Mesenchymal stem cell (in vitro differentiated cells and primary cell): ENCODE data around the gene DNAJA4.

Experiments used
- DNase-seq: peaks from one replicate; pipeline ENCODE4 v3.0.0-alpha.2; 2013
- H2AFZ ChIP-seq: one replicate; pipeline ENCODE4 v1.6.1; 2013; ENCODE audit warnings: low read depth, mild to moderate bottlenecking, control low read depth, inconsistent platforms, low read length, moderate library complexity
- H2AK5ac ChIP-seq: 2 replicates; pipeline ENCODE4 v1.6.1; 2013; ENCODE audit warnings: low read length, moderate library complexity, mild to moderate bottlenecking, inconsistent platforms; ENCODE audit not compliant: severe bottlenecking
- H2BK120ac ChIP-seq: one replicate; pipeline ENCODE4 v1.6.1; 2013; ENCODE audit warnings: low read depth, mild to moderate bottlenecking, inconsistent platforms, low read length, moderate library complexity
- H2BK12ac ChIP-seq, 2 experiments: one replicate each; pipeline ENCODE4 v1.6.1; 2013; ENCODE audit warnings: inconsistent platforms in 2 of 2, low read length in 2 of 2, mild to moderate bottlenecking in 2 of 2, moderate library complexity in 2 of 2, control low read depth in 1 of 2
- H2BK15ac ChIP-seq: one replicate; pipeline ENCODE4 v1.6.1; 2013; ENCODE audit warnings: mild to moderate bottlenecking, low read depth, inconsistent platforms; ENCODE audit not compliant: poor library complexity, severe bottlenecking
- H2BK5ac ChIP-seq: 2 replicates; pipeline ENCODE4 v1.6.1; 2013; ENCODE audit warnings: low read depth, mild to moderate bottlenecking, low read length, control low read depth, inconsistent platforms; ENCODE audit not compliant: poor library complexity, severe bottlenecking
- H3K14ac ChIP-seq, 2 experiments: one replicate each; pipeline ENCODE4 v1.6.1; 2013; ENCODE audit warnings: inconsistent platforms in 2 of 2, low read length in 2 of 2, control low read depth in 1 of 2, mild to moderate bottlenecking in 1 of 2, moderate library complexity in 1 of 2
- H3K18ac ChIP-seq, 2 experiments: one replicate each; pipeline ENCODE4 v1.6.1; 2013; ENCODE audit warnings: inconsistent platforms in 2 of 2, low read length in 2 of 2, control low read depth in 1 of 2, low read depth in 1 of 2, mild to moderate bottlenecking in 1 of 2
- H3K23ac ChIP-seq, 2 experiments: one replicate each; pipeline ENCODE4 v1.6.1; 2013; ENCODE audit warnings: inconsistent platforms in 2 of 2, low read length in 2 of 2, mild to moderate bottlenecking in 2 of 2, moderate library complexity in 2 of 2, control low read depth in 1 of 2
- H3K27ac ChIP-seq: 2 replicates; pipeline ENCODE4 v1.5.1; 2013; ENCODE audit warnings: mild to moderate bottlenecking, moderate library complexity, low read length, control low read depth, inconsistent platforms; ENCODE audit not compliant: poor library complexity, severe bottlenecking
- H3K27me3 ChIP-seq, 2 experiments: 2 replicates each; pipeline versions ENCODE4 v1.6.1 to v1.7.0; 2013; ENCODE audit warnings: low read length in 2 of 2, mild to moderate bottlenecking in 2 of 2, moderate library complexity in 2 of 2, control low read depth in 1 of 2, inconsistent platforms in 1 of 2; ENCODE audit not compliant: control insufficient read depth in 1 of 2, insufficient read depth in 1 of 2
- H3K36me3 ChIP-seq, 2 experiments: 2 replicates each; pipeline versions ENCODE4 v1.6.1 to v1.7.0; 2013; ENCODE audit warnings: low read length in 2 of 2, control low read depth in 1 of 2, inconsistent platforms in 1 of 2, low read depth in 1 of 2, mild to moderate bottlenecking in 1 of 2; ENCODE audit not compliant: insufficient read depth in 2 of 2, control insufficient read depth in 1 of 2
- H3K4ac ChIP-seq, 2 experiments: one replicate each; pipeline ENCODE4 v1.6.1; 2013; ENCODE audit warnings: inconsistent platforms in 2 of 2, low read length in 2 of 2, mild to moderate bottlenecking in 2 of 2, moderate library complexity in 2 of 2, control low read depth in 1 of 2, low read depth in 1 of 2
- H3K4me1 ChIP-seq: 2 replicates; pipeline ENCODE4 v1.6.1; 2013; ENCODE audit warnings: low read depth, low read length, control low read depth; ENCODE audit not compliant: control insufficient read depth, insufficient read depth
- H3K4me2 ChIP-seq: 2 replicates; pipeline ENCODE4 v1.6.1; 2013; ENCODE audit warnings: low read length, mild to moderate bottlenecking, inconsistent platforms; ENCODE audit not compliant: poor library complexity, severe bottlenecking
- H3K4me3 ChIP-seq, 2 experiments: 2 replicates each; pipeline versions ENCODE4 v1.5.1 to v1.7.0; 2013; ENCODE audit warnings: low read length in 2 of 2, mild to moderate bottlenecking in 2 of 2, control low read depth in 1 of 2, low read depth in 1 of 2; ENCODE audit not compliant: insufficient read depth in 1 of 2
- H3K79me1 ChIP-seq: replicated peaks from 2 replicates; pipeline ENCODE4 v1.6.1; 2013; ENCODE audit warnings: mild to moderate bottlenecking, control low read depth, low read length, inconsistent platforms; ENCODE audit not compliant: poor library complexity, severe bottlenecking
- H3K9ac ChIP-seq: 2 replicates; pipeline ENCODE4 v1.7.0; 2013; ENCODE audit warnings: mild to moderate bottlenecking, low read length, moderate library complexity
- H3K9me3 ChIP-seq: 2 replicates; pipeline ENCODE4 v1.7.0; 2013; ENCODE audit warnings: mild to moderate bottlenecking, low read length; ENCODE audit not compliant: control insufficient read depth
- H4K8ac ChIP-seq: one replicate; pipeline ENCODE4 v1.6.1; 2013; ENCODE audit warnings: inconsistent platforms, mild to moderate bottlenecking, low read length, moderate library complexity
- H4K91ac ChIP-seq: one replicate; pipeline ENCODE4 v1.6.1; 2013; ENCODE audit warnings: mild to moderate bottlenecking, low read length, inconsistent platforms
- WGBS: methylation state at CpG from one replicate; pipeline ENCODE4 v1.1.7; 2013; ENCODE audit warnings: mixed read lengths; 5-methylcytosine and 5-hydroxymethylcytosine counted together

Gene DNAJA4

GRCh38 chr15:78291698-78292097 is 27.3 kb downstream of the DNAJA4 start:
- no peak overlapping the region for H2AK5ac ChIP-seq
- H3K27me3 ChIP-seq = no peaks in the 10 kb centered on the region
- H3K9me3 ChIP-seq = no peaks in the 10 kb centered on the region
- H3K36me3 ChIP-seq = peaks cover 18 to 87% of the 10 kb centered on the region in 2 experiments
- H3K23ac ChIP-seq = no peak overlapping the region
- H3K4ac ChIP-seq = no peak overlapping the region
- H3K79me1 ChIP-seq = peaks cover 38% of the 10 kb centered on the region
- no peak overlapping the region for H3K4me3 ChIP-seq
- H2BK5ac ChIP-seq = no peak overlapping the region
- no peak overlapping the region for H2BK15ac ChIP-seq
- H3K9ac ChIP-seq = no peak overlapping the region
- no peak overlapping the region for H3K18ac ChIP-seq
- no peak overlapping the region for H2BK120ac ChIP-seq
- H4K91ac ChIP-seq = no peak overlapping the region
- no peak overlapping the region for H4K8ac ChIP-seq
- H2AFZ ChIP-seq = no peak overlapping the region
- H3K27ac ChIP-seq = no peak overlapping the region
- WGBS = 92% methylated on average over 2 of the region's 2 CpGs
- H3K4me1 ChIP-seq = peaks cover 2% of the 10 kb centered on the region
- H3K4me2 ChIP-seq = no peak overlapping the region
- DNase-seq = peak; percentile 16
- no peak overlapping the region for H2BK12ac ChIP-seq
- H3K14ac ChIP-seq = no peak overlapping the region

- H3K4me1 ChIP-seq = peaks cover 2% of the 10 kb centered on the region
- H2BK120ac ChIP-seq = no peak overlapping the region
- H2AK5ac ChIP-seq = no peak overlapping the region
- no peaks in the 10 kb centered on the region for H3K27me3 ChIP-seq
- no peak overlapping the region for H3K23ac ChIP-seq
- no peak overlapping the region for H3K27ac ChIP-seq
- H2BK15ac ChIP-seq = no peak overlapping the region
- H3K4me3 ChIP-seq = no peak overlapping the region
- H4K91ac ChIP-seq = no peak overlapping the region
- 100% methylated on average over 1 of the region's 1 CpG for WGBS
- no peak overlapping the region for H4K8ac ChIP-seq
- no peak overlapping the region for H3K4me2 ChIP-seq
- no peak overlapping the region for H3K14ac ChIP-seq
- no peaks in the 10 kb centered on the region for H3K9me3 ChIP-seq
- H2BK12ac ChIP-seq = no peak overlapping the region
- H3K79me1 ChIP-seq = peaks cover 38% of the 10 kb centered on the region
- H2BK5ac ChIP-seq = no peak overlapping the region
- H3K4ac ChIP-seq = no peak overlapping the region
- H2AFZ ChIP-seq = no peak overlapping the region
- peaks cover 17 to 82% of the 10 kb centered on the region in 2 experiments for H3K36me3 ChIP-seq
- no peak overlapping the region for H3K18ac ChIP-seq
- H3K9ac ChIP-seq = no peak overlapping the region
- no peak for DNase-seq
Observed at GRCh38 chr15:78292219-78292618, 27.9 kb downstream of the DNAJA4 start.

GRCh38 chr15:78299101-78299930 is 35.0 kb downstream of the DNAJA4 start, which contains the start of gene SKIC8:
Gene SKIC8 (minus strand): TSS chr15:78299609. CDS start chr15:78295686, 3,923 bp downstream.
- Histone ChIP-seq H3K18ac (peak within 1 kb of the TSS; percentile 56 to 75), H3K4me3 (peak within 1 kb of the TSS; percentile 91 to 98), H3K23ac (no peak within 1 kb of the TSS), H3K4me1 (peaks cover 15% of the 10 kb centered on the region), H4K8ac (peak within 1 kb of the TSS; percentile 96), H3K14ac (peak within 1 kb of the TSS in 1 of 2 experiments; percentile 63), H4K91ac (peak within 1 kb of the TSS; percentile 55), H2AK5ac (peak within 1 kb of the TSS; percentile 31), H2BK12ac (no peak within 1 kb of the TSS), H3K9ac (peak within 1 kb of the TSS; percentile 98), H3K9me3 (no peaks in the 10 kb centered on the region), H3K4me2 (peak within 1 kb of the TSS; percentile 88), H2BK15ac (peak within 1 kb of the TSS; percentile 20), H3K27ac (peak within 1 kb of the TSS; percentile 60), H2AFZ (peak within 1 kb of the TSS; percentile 65), H2BK5ac (no peak within 1 kb of the TSS), H3K36me3 (peaks cover 1 to 14% of the 10 kb centered on the region in 2 experiments), H3K4ac (peak within 1 kb of the TSS in 1 of 2 experiments; percentile 64), H3K27me3 (no peaks in the 10 kb centered on the region), H2BK120ac (no peak within 1 kb of the TSS), H3K79me1 (peaks cover 13% of the 10 kb centered on the region)
- peak; percentile 95 for DNase-seq
- WGBS = 1% methylated on average over 53 of the region's 55 CpGs

- DNase-seq = peak; percentile 3
- H3K9ac ChIP-seq = no peak overlapping the region
- no peak overlapping the region for H4K8ac ChIP-seq
Observed at GRCh38 chr15:78301326-78301725, 37.0 kb downstream of the DNAJA4 start.

More at GRCh38 chr15:78301326-78301725, 37.0 kb downstream of the DNAJA4 start:
- H3K4ac ChIP-seq = no peak overlapping the region
- H2AFZ ChIP-seq = no peak overlapping the region
- H2BK120ac ChIP-seq = no peak overlapping the region
- peaks cover 27% of the 10 kb centered on the region for H3K4me1 ChIP-seq
- H3K23ac ChIP-seq = no peak overlapping the region
- H3K79me1 ChIP-seq = peaks cover 3% of the 10 kb centered on the region
- no peak overlapping the region for H3K18ac ChIP-seq
- no peak overlapping the region for H2BK12ac ChIP-seq
- H3K27ac ChIP-seq = peak overlapping the region; percentile 44
- H2BK15ac ChIP-seq = no peak overlapping the region
- H2BK5ac ChIP-seq = no peak overlapping the region
- peak overlapping the region; percentile 71 for H2AK5ac ChIP-seq
- no peak overlapping the region for H3K4me3 ChIP-seq
- no peaks in the 10 kb centered on the region for H3K9me3 ChIP-seq
- no peaks in the 10 kb centered on the region for H3K27me3 ChIP-seq
- no peak overlapping the region for H4K91ac ChIP-seq
- no peak overlapping the region for H3K14ac ChIP-seq
- H3K4me2 ChIP-seq = no peak overlapping the region
- H3K36me3 ChIP-seq = no peaks in the 10 kb centered on the region
